Renal pelvis (tissue), 4 donors: ENCODE results near the gene APRT. TPM values are rescaled to one million over a fixed set of nuclear protein-coding genes. Genes with fewer than 3 reads are reported as not detected.

Experiments
- DNase-seq: peaks from one replicate; pipeline ENCODE4 v3.0.0-alpha.2; 2013
- polyA plus RNA-seq, 3 donors: library from polyadenylated mRNA; unstranded; fragments of 120-200 nt; gene quantifications; one replicate each; pipeline ENCODE4 v1.2.1, GENCODE V29; 2013; ENCODE audit not compliant: insufficient read length in 3 of 3

The APRT gene
- polyA plus RNA-seq, 3 donors: 106 to 129 (median 121) TPM

GRCh38 chr16:88761143-88761534, 50.6 kb downstream of the APRT start:
- no peak for DNase-seq

GRCh38 chr16:88760424-88761142, 51.1 kb downstream of the APRT start:
- no peak for DNase-seq

- no peak for DNase-seq
Measured at GRCh38 chr16:88759976-88760350, 51.8 kb downstream of the APRT start.

Other genes starting within 250 kb of the APRT start
- 10 to 100 TPM; 40.9 to 47.5 (median 41.3) TPM for gene ZC3H18, start 241.5 kb downstream of the APRT start, polyA plus RNA-seq
- under 1 TPM in 1 of 3 donors, not detected in 2; 0.10 TPM for gene IL17C, start 173.4 kb downstream of the APRT start, polyA plus RNA-seq
- 100 to 1,000 TPM; 155 to 194 (median 158) TPM for gene CYBA, start 160.9 kb downstream of the APRT start, polyA plus RNA-seq
- gene MVD, start 148.8 kb downstream of the APRT start, polyA plus RNA-seq: 10 to 100 TPM; 41.0 to 49.1 (median 41.4) TPM
- gene SNAI3, start 125.4 kb downstream of the APRT start, polyA plus RNA-seq: 1 to 10 TPM in 2 of 3 donors, under 1 TPM in 1; 0.87 to 1.4 (median 1.2) TPM
- 10 to 100 TPM; 20.5 to 22.2 (median 20.7) TPM for gene RNF166, start 105.5 kb downstream of the APRT start, polyA plus RNA-seq
- 10 to 100 TPM; 10.8 to 19.5 (median 16.0) TPM for gene CTU2, start 105.4 kb downstream of the APRT start, polyA plus RNA-seq
- gene PIEZO1, start 26.7 kb downstream of the APRT start, polyA plus RNA-seq: 10 to 100 TPM; 44.6 to 59.0 (median 46.4) TPM
- gene CDT1, start 8.1 kb downstream of the APRT start, polyA plus RNA-seq: 10 to 100 TPM; 16.6 to 23.1 (median 22.1) TPM
- gene GALNS, start 45.0 kb upstream of the APRT start, polyA plus RNA-seq: 10 to 100 TPM; 25.2 to 28.3 (median 27.5) TPM
- 10 to 100 TPM; 64.7 to 89.2 (median 78.6) TPM for gene TRAPPC2L, start 45.2 kb upstream of the APRT start, polyA plus RNA-seq
- not detected for gene PABPN1L, start 54.7 kb upstream of the APRT start, polyA plus RNA-seq
- gene CBFA2T3, start 165.3 kb upstream of the APRT start, polyA plus RNA-seq: 1 to 10 TPM; 3.1 to 3.6 (median 3.5) TPM